ENCODE measurements around the gene PRKAR2B. TPM values are rescaled to one million over a fixed set of nuclear protein-coding genes. Genes with fewer than 3 reads are reported as not detected.
"Not testable (repeated sequence)": the region's sequence is repeated elsewhere in the genome, so short reads cannot be mapped to it uniquely, and the experiment has no call there.

The PRKAR2B gene
- total RNA-seq, 1 donor from 2014 or later: 14.6 TPM

DNA sequence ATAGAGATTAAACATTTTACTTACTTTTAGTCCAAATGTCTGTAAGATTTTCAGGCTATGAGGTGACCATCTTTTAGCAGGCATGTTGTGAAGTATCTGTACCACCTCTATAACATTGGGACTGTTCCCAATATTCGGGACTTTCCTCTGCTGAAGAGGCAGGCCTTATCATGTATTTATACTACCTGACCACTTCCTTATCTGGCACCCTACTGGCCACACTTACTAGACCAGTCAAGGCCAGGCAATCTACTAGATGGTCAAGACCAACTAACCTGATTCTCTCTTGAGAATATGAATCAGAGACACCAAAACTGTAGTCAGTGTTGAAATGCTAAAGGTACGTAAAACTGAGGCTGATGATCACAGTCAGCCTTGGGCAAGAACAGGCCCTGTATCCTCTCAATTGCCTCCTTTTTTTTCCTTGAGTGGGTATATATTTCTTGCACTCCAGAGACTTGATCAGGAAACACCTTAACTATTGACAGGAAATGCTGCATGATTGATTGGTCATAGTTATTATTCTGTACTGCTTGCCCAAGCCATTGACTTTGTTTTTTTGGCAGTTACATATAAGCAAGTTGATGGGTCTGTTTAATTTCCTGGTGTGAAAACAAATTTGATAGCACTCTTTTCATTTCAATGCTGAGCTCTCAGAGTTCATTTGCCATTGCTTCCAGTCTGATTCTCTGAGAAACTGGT, 5.2 kb upstream of the PRKAR2B start:
- Mint-ChIP-seq H3K27ac (ENCODE audit: unreplicated experiment) (no peak overlapping the region), H3K4me3 (ENCODE audit: unreplicated experiment) (no peak overlapping the region), H3K9me3 (ENCODE audit: unreplicated experiment) (peaks cover 4% of the 10 kb centered on the region), H3K36me3 (ENCODE audit: unreplicated experiment) (peaks cover 5% of the 10 kb centered on the region), H3K27me3 (ENCODE audit: unreplicated experiment) (no peaks in the 10 kb centered on the region), H3K4me1 (ENCODE audit: low read depth, unreplicated experiment) (peaks cover 4% of the 10 kb centered on the region)
- DNase-seq: no peak
- TF ChIP-seq, protein P1, sequence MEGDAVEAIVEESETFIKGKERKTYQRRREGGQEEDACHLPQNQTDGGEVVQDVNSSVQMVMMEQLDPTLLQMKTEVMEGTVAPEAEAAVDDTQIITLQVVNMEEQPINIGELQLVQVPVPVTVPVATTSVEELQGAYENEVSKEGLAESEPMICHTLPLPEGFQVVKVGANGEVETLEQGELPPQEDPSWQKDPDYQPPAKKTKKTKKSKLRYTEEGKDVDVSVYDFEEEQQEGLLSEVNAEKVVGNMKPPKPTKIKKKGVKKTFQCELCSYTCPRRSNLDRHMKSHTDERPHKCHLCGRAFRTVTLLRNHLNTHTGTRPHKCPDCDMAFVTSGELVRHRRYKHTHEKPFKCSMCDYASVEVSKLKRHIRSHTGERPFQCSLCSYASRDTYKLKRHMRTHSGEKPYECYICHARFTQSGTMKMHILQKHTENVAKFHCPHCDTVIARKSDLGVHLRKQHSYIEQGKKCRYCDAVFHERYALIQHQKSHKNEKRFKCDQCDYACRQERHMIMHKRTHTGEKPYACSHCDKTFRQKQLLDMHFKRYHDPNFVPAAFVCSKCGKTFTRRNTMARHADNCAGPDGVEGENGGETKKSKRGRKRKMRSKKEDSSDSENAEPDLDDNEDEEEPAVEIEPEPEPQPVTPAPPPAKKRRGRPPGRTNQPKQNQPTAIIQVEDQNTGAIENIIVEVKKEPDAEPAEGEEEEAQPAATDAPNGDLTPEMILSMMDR (IDR thresholded peaks at IDR 0.05; ENCODE audit: partially characterized antibody, unreplicated experiment): no peak

DNA sequence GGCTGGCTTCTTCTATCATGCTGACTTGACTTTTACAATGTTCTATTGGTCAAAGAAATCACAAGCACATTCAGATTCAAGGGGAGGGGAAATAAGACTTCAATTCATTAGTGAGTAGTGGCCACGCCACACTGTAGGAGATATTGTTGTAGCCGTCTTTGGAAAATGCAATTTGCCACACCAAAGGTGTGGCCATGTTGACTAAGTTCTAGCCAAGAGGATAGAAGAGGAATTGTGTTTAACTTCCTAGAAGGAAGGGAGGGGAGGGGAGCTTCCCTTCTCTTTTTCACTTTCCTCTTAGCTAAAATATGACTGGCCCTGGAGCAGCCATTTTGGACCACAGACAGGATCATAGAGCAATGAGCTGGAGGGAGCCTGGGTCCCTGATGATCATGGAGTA, 3.4 kb upstream of the PRKAR2B start:
- Mint-ChIP-seq H3K4me3 (ENCODE audit: unreplicated experiment) (no peak overlapping the region), H3K27me3 (ENCODE audit: unreplicated experiment) (peaks cover 5% of the 10 kb centered on the region), H3K36me3 (ENCODE audit: unreplicated experiment) (peaks cover 5% of the 10 kb centered on the region), H3K4me1 (ENCODE audit: low read depth, unreplicated experiment) (peaks cover 4% of the 10 kb centered on the region), H3K27ac (ENCODE audit: unreplicated experiment) (no peak overlapping the region), H3K9me3 (ENCODE audit: unreplicated experiment) (peaks cover 4% of the 10 kb centered on the region)
- no peak for DNase-seq
- TF ChIP-seq, protein P1 (IDR thresholded peaks at IDR 0.05; ENCODE audit: partially characterized antibody, unreplicated experiment): no peak

DNA sequence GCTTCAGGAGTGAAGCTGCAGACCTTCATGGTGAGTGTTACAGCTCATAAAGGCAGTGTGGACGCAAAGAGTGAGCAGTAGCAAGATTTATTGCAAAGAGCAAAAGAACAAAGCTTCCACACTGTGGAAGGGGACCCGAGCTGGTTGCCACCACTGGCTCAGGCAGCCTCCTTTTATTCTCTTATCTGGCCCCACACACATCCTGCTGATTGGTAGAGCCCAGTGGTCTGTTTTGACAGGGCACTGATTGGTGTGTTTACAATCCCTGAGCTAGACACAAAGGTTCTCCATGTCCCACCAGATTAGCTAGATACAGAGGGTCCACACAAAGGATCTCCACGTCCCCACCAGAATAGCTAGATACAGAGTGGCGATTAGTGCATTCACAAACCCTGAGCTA, 2.7 kb upstream of the PRKAR2B start:
- not testable (repeated sequence) for H3K36me3 Mint-ChIP-seq (ENCODE audit: unreplicated experiment); H3K4me3 Mint-ChIP-seq (ENCODE audit: unreplicated experiment); DNase-seq; H3K4me1 Mint-ChIP-seq (ENCODE audit: low read depth, unreplicated experiment); H3K9me3 Mint-ChIP-seq (ENCODE audit: unreplicated experiment); H3K27ac Mint-ChIP-seq (ENCODE audit: unreplicated experiment); H3K27me3 Mint-ChIP-seq (ENCODE audit: unreplicated experiment)

DNA sequence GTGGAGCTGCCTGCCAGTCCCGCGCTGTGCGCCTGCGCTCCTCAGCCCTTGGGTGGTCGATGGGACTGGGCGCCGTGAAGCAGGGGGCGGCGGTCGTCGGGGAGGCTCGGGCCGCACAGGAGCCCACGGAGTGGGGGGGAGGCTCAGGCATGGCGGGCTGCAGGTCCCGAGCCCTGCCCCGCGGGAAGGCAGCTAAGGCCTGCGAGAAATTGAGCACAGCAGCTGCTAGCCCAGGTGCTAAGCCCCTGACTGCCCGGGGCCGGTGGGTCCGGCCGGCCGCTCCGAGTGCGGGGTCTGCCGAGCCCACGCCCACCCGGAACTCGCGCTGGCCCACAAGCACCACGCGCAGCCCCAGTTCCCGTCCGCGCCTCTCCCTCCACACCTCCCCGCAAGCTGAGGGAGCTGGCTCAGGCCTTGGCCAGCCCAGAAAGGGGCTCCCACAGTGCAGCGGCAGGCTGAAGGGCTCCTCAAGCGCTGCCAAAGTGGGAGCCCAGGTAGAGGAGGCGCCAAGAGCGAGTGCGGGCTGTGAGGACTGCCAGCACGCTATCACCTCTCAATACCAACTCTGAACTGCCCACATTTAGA, 2.1 kb upstream of the PRKAR2B start:
- H3K4me3 Mint-ChIP-seq (ENCODE audit: unreplicated experiment); H3K27ac Mint-ChIP-seq (ENCODE audit: unreplicated experiment); H3K9me3 Mint-ChIP-seq (ENCODE audit: unreplicated experiment); DNase-seq; H3K27me3 Mint-ChIP-seq (ENCODE audit: unreplicated experiment); H3K4me1 Mint-ChIP-seq (ENCODE audit: low read depth, unreplicated experiment); H3K36me3 Mint-ChIP-seq (ENCODE audit: unreplicated experiment): not testable (repeated sequence)

DNA sequence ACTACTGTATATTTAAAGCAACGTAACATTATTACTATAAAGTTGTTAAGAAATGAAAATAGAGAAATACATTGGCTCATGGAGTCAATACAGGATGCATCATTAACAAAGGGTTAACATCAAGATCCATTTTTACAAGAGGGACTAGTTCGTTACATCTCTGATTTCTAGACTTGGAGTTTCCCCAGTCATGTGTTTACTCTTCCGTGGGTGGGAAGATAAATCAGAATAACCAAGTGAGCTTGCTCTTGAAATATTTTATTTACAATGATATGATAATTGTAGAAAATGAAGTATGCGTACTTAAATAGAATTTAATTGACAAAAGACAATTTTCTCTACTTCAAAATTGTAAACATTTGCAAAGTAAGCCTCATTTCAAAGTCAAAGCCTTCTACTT, 1.0 kb upstream of the PRKAR2B start:
- Mint-ChIP-seq H3K27me3 (ENCODE audit: unreplicated experiment) (peaks cover 5% of the 10 kb centered on the region), H3K9me3 (ENCODE audit: unreplicated experiment) (peaks cover 4% of the 10 kb centered on the region), H3K36me3 (ENCODE audit: unreplicated experiment) (peaks cover 5% of the 10 kb centered on the region), H3K4me1 (ENCODE audit: low read depth, unreplicated experiment) (peaks cover 4% of the 10 kb centered on the region), H3K27ac (ENCODE audit: unreplicated experiment) (no peak overlapping the region), H3K4me3 (ENCODE audit: unreplicated experiment) (peak overlapping the region; percentile 78)
- TF ChIP-seq, protein P1 (IDR thresholded peaks at IDR 0.05; ENCODE audit: partially characterized antibody, unreplicated experiment): no peak
- no peak for DNase-seq

DNA sequence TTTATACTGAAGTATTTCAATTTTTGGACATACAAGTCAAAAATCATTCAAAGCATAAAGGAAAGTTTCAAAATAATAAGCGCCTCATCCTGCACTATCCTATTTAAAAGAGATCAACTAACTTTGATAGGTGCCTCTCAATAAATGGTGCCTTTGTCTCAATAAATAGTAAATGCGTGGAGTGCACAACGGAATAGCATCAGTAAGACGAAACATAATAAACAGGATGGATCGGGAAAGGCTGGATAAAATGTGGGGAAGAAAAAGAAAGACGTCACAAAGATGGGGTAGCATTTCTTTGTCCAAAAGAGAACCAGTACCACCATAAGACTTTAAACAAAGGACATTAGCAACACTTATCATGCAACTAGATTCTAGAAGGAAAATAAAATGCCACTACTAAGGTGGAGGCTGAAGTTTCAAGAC, 571 bp upstream of the PRKAR2B start:
- Mint-ChIP-seq H3K36me3 (ENCODE audit: unreplicated experiment) (peaks cover 5% of the 10 kb centered on the region), H3K27ac (ENCODE audit: unreplicated experiment) (peak overlapping the region; percentile 44), H3K27me3 (ENCODE audit: unreplicated experiment) (peaks cover 5% of the 10 kb centered on the region), H3K4me3 (ENCODE audit: unreplicated experiment) (peak overlapping the region; percentile 78), H3K4me1 (ENCODE audit: low read depth, unreplicated experiment) (peaks cover 4% of the 10 kb centered on the region), H3K9me3 (ENCODE audit: unreplicated experiment) (peaks cover 4% of the 10 kb centered on the region)
- TF ChIP-seq, protein P1 (IDR thresholded peaks at IDR 0.05; ENCODE audit: partially characterized antibody, unreplicated experiment): no peak
- no peak for DNase-seq
